Thyroid gland (tissue), 4 donors: ENCODE measurements around the gene TIAM2.

Source experiments
- CTCF ChIP-seq, 6 experiments: fragments of 200-600 bp in 3 of 6; fragments of 450-650 bp in 3 of 6; sonication (generic) in 3 of 6; IDR thresholded peaks; one replicate each; pipeline ENCODE4 v1.5.1; 2016 to 2019; ENCODE audit warnings: antibody characterized with exemption in 6 of 6, mild to moderate bottlenecking in 2 of 6, inconsistent platforms in 1 of 6, moderate library complexity in 1 of 6
- POLR2A ChIP-seq, 2 donors: fragments of 450-650 bp; IDR thresholded peaks; one replicate each; pipeline ENCODE4 v1.6.1; 2017; ENCODE audit warnings: antibody characterized with exemption in 2 of 2, mild to moderate bottlenecking in 2 of 2, moderate library complexity in 1 of 2

GRCh38 chr6:155245831-155246230 lies 250.7 kb downstream of the TIAM2 start:
- TF ChIP-seq POLR2A (IDR thresholded peaks at IDR 0.05) = no peak
- no peak for TF ChIP-seq CTCF (IDR thresholded peaks at IDR 0.05)
